Measurements from ENCODE around the gene LDLRAD3. TPM values are rescaled to one million over a fixed set of nuclear protein-coding genes. Genes with fewer than 3 reads are reported as not detected.

Gene LDLRAD3
- total RNA-seq, 1 donor: 10.5 TPM

GRCh38 chr11:36121054-36121453 is 177.2 kb downstream of the LDLRAD3 start:
- no peak for DNase-seq (ENCODE audit: insufficient read length, low spot score, missing footprints)
- H3K36me3 ChIP-seq (ENCODE audit: insufficient read depth, low read length): no peaks in the 10 kb centered on the region
- H3K27ac ChIP-seq (ENCODE audit: low read depth, low read length): no peak overlapping the region
- H3K27me3 ChIP-seq (ENCODE audit: insufficient read depth, low read length): no peaks in the 10 kb centered on the region
- no peaks in the 10 kb centered on the region for H4K20me1 ChIP-seq (ENCODE audit: insufficient read depth, low read length)
- no peak overlapping the region for H3K4me3 ChIP-seq (ENCODE audit: insufficient read depth, low read length)
- H3K9me3 ChIP-seq (ENCODE audit: low read depth, low read length): no peaks in the 10 kb centered on the region
- H3K4me1 ChIP-seq (ENCODE audit: insufficient read depth, low read length): peaks cover 5% of the 10 kb centered on the region
- H3K4me2 ChIP-seq (ENCODE audit: insufficient read depth, low read length): no peak overlapping the region
- H2AFZ ChIP-seq (ENCODE audit: low read length): no peak overlapping the region
- H3K79me2 ChIP-seq (ENCODE audit: insufficient read depth, low read length): no peaks in the 10 kb centered on the region
- no peak for TF ChIP-seq CTCF (IDR thresholded peaks at IDR 0.05; ENCODE audit: extremely low read depth, low read depth, low read length)

DNA sequence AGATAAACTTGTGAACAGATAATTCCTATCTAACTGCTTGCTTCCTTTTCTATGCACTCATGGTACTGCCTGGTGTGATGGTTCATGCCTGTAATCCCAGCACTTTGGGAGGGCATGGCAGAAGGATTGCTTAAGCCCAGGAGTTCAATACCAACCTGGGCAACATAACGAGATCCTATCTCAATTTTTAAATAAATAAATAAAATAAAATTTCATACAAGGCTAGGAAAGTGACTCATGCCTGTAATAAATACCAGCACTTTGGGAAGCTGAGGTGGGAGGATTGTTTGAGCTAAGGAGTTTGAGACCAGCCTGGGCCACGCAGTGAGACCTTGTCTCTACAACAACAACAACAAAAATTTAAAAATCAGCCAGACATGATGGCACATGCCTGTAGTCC is 178.8 kb downstream of the LDLRAD3 start:
- no peak for DNase-seq (ENCODE audit: insufficient read length, low spot score, missing footprints)
- H3K79me2 ChIP-seq (ENCODE audit: insufficient read depth, low read length): no peaks in the 10 kb centered on the region
- H3K4me2 ChIP-seq (ENCODE audit: insufficient read depth, low read length): no peak overlapping the region
- no peak overlapping the region for H2AFZ ChIP-seq (ENCODE audit: low read length)
- H3K4me1 ChIP-seq (ENCODE audit: insufficient read depth, low read length): peaks cover 5% of the 10 kb centered on the region
- no peak overlapping the region for H3K27ac ChIP-seq (ENCODE audit: low read depth, low read length)
- H4K20me1 ChIP-seq (ENCODE audit: insufficient read depth, low read length): no peaks in the 10 kb centered on the region
- no peak overlapping the region for H3K4me3 ChIP-seq (ENCODE audit: insufficient read depth, low read length)
- no peaks in the 10 kb centered on the region for H3K27me3 ChIP-seq (ENCODE audit: insufficient read depth, low read length)
- no peak for TF ChIP-seq CTCF (IDR thresholded peaks at IDR 0.05; ENCODE audit: extremely low read depth, low read depth, low read length)
- no peaks in the 10 kb centered on the region for H3K9me3 ChIP-seq (ENCODE audit: low read depth, low read length)
- no peaks in the 10 kb centered on the region for H3K36me3 ChIP-seq (ENCODE audit: insufficient read depth, low read length)

DNA sequence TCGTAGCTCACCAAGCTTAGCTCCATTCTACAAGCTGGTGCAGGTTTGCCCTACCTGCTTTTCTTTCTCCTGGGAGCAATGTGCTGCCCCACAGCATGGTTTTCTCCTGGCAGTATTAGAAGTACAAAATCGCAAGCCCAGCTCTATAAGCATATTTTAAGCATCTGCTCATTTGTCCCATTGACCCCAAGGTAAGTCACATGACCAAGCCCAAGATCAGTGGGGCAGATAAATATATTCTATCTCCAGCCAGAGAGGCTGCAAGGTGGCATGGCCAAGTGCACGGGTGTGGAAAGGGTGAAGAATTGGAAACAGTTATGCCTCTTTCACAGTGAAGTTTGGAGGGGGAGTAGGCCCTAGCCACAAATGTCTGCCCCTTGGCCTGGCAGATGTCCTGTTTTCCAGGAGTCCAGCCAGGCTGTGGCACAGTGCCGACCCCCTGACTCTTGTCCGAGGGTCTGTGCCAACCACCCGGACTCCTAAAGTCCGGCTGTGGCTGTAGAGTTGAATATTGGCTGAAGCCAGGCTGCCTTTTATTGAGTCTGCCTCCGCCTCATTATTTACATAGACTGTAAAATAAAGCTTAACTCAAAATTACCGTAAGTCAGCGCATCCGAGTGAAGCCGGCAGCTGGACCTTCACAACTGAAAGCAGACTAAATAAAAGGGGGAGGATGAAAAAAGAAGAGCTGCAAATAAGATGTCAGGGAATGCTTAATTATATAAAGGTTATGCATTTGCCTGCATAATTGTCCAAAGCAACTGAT is 179.7 kb downstream of the LDLRAD3 start:
- no peaks in the 10 kb centered on the region for H3K36me3 ChIP-seq (ENCODE audit: insufficient read depth, low read length)

More for the DNA sequence above, 179.7 kb downstream of the LDLRAD3 start:
- DNase-seq (ENCODE audit: insufficient read length, low spot score, missing footprints): no peak
- no peak overlapping the region for H3K27ac ChIP-seq (ENCODE audit: low read depth, low read length)
- H4K20me1 ChIP-seq (ENCODE audit: insufficient read depth, low read length): no peaks in the 10 kb centered on the region
- TF ChIP-seq CTCF (IDR thresholded peaks at IDR 0.05; ENCODE audit: extremely low read depth, low read depth, low read length): no peak
- no peak overlapping the region for H3K4me3 ChIP-seq (ENCODE audit: insufficient read depth, low read length)
- peaks cover 5% of the 10 kb centered on the region for H3K4me1 ChIP-seq (ENCODE audit: insufficient read depth, low read length)
- H2AFZ ChIP-seq (ENCODE audit: low read length): no peak overlapping the region
- H3K9me3 ChIP-seq (ENCODE audit: low read depth, low read length): no peaks in the 10 kb centered on the region
- H3K4me2 ChIP-seq (ENCODE audit: insufficient read depth, low read length): no peak overlapping the region
- H3K27me3 ChIP-seq (ENCODE audit: insufficient read depth, low read length): no peaks in the 10 kb centered on the region
- H3K79me2 ChIP-seq (ENCODE audit: insufficient read depth, low read length): no peaks in the 10 kb centered on the region

All from osteoblast (primary cell).